WERI-Rb-1 (cell line): ENCODE data around the gene TRAPPC11.
A peak's percentile ranks its signal among the peaks of the same experiment; 100 is the strongest.

Source experiments
- DNase-seq: peaks from one replicate; pipeline ENCODE4 v3.0.0-alpha.2; 2020
- H3K27ac ChIP-seq: fragments of 250-450 bp; sonication (Bioruptor Pico); 2 replicates; pipeline ENCODE4 v1.5.1; 2020; ENCODE audit warnings: mild to moderate bottlenecking, moderate library complexity
- H3K27me3 ChIP-seq: fragments of 250-450 bp; sonication (Bioruptor Pico); 2 replicates; pipeline ENCODE4 v1.5.1; 2021; ENCODE audit warnings: mild to moderate bottlenecking, low read depth, moderate library complexity; ENCODE audit not compliant: insufficient read depth, severe bottlenecking
- H3K36me3 ChIP-seq: fragments of 250-450 bp; sonication (Bioruptor Pico); 2 replicates; pipeline ENCODE4 v1.5.1; 2020; ENCODE audit warnings: mild to moderate bottlenecking, moderate library complexity
- H3K4me3 ChIP-seq: 2 replicates; pipeline ENCODE4 v1.5.1; 2011; ENCODE audit warnings: low read depth, mild to moderate bottlenecking, control low read depth, low read length
- H3K9me3 ChIP-seq: fragments of 250-450 bp; sonication (Bioruptor Pico); 2 replicates; pipeline ENCODE4 v1.5.1; 2021; ENCODE audit warnings: mild to moderate bottlenecking, moderate library complexity; ENCODE audit not compliant: severe bottlenecking
- CTCF ChIP-seq: IDR thresholded peaks from 2 replicates; pipeline ENCODE4 v1.5.1; 2011; ENCODE audit warnings: low read depth, mild to moderate bottlenecking, control low read depth, inconsistent platforms, low read length

TRAPPC11 gene

GRCh38 chr4:183635741-183636140 lies 23.4 kb upstream of the TRAPPC11 start:
- TF ChIP-seq CTCF, result no peak
- peak overlapping the region; percentile 2; the same call in 1 of the 2 replicates for H3K27ac ChIP-seq
- no peaks in the 10 kb centered on the region for H3K9me3 ChIP-seq
- no peak for DNase-seq
- no peak overlapping the region for H3K4me3 ChIP-seq
- H3K36me3 ChIP-seq, result no peaks in the 10 kb centered on the region
- H3K27me3 ChIP-seq, result no peaks in the 10 kb centered on the region

DNA sequence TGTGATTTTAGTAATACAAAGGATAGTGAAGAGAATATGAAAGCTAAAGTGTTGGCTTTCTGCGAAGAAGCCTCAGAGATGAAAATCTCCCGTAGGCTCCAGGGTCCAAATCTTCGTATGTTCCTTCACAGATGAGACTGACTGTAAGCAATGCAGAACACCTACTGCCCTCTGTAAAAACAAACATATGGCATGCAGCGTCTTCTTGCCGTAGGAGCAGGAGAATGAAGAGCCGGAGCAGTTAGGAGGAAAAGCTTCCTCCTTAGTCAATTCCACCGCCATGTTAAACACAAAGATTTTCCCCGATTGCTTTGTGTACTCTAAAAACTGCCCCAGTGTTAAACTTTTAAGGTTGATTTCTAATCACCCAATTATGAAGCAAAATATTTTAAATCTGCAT lies 22.6 kb upstream of the TRAPPC11 start:
- Histone ChIP-seq H3K27me3 (no peaks in the 10 kb centered on the region), H3K36me3 (peaks cover 3% of the 10 kb centered on the region; the same call in 1 of the 2 replicates), H3K27ac (no peak overlapping the region), H3K9me3 (no peaks in the 10 kb centered on the region), H3K4me3 (no peak overlapping the region)
- no peak for TF ChIP-seq CTCF
- DNase-seq, result no peak

GRCh38 chr4:183636923-183637322 lies 22.2 kb upstream of the TRAPPC11 start:
- H3K4me3 ChIP-seq, result no peak overlapping the region
- peaks cover 3% of the 10 kb centered on the region; the same call in 1 of the 2 replicates for H3K36me3 ChIP-seq
- no peak overlapping the region for H3K27ac ChIP-seq
- no peaks in the 10 kb centered on the region for H3K27me3 ChIP-seq
- no peak for DNase-seq
- TF ChIP-seq CTCF, result no peak
- H3K9me3 ChIP-seq, result no peaks in the 10 kb centered on the region

- no peaks in the 10 kb centered on the region for H3K27me3 ChIP-seq
- H3K36me3 ChIP-seq, result peaks cover 4% of the 10 kb centered on the region; the same call in 1 of the 2 replicates
- TF ChIP-seq CTCF, result no peak
- no peak for DNase-seq
- no peak overlapping the region for H3K4me3 ChIP-seq
- no peaks in the 10 kb centered on the region for H3K9me3 ChIP-seq
- H3K27ac ChIP-seq, result no peak overlapping the region
Observed at GRCh38 chr4:183637461-183637860, 21.6 kb upstream of the TRAPPC11 start.

- TF ChIP-seq CTCF, result no peak
- Histone ChIP-seq H3K27me3 (no peaks in the 10 kb centered on the region), H3K27ac (no peak overlapping the region), H3K9me3 (no peaks in the 10 kb centered on the region), H3K4me3 (no peak overlapping the region), H3K36me3 (peaks cover 9% of the 10 kb centered on the region; the same call in 1 of the 2 replicates)
- no peak for DNase-seq
Observed at GRCh38 chr4:183638436-183638835, 20.7 kb upstream of the TRAPPC11 start.

GRCh38 chr4:183639291-183639690 lies 19.8 kb upstream of the TRAPPC11 start:
- Histone ChIP-seq H3K36me3 (peaks cover 17% of the 10 kb centered on the region), H3K27ac (no peak overlapping the region), H3K4me3 (no peak overlapping the region), H3K27me3 (no peaks in the 10 kb centered on the region), H3K9me3 (no peaks in the 10 kb centered on the region)
- TF ChIP-seq CTCF, result no peak
- no peak for DNase-seq
